BLaER1 (cell line): ENCODE results near the gene NMUR1.

ENCODE experiments used
- H3K27ac ChIP-seq: shearing (Covaris generic); formaldehyde crosslinking; 2 replicates; pipeline ENCODE4 v1.8.1; 2022
- H3K27me3 ChIP-seq: shearing (Covaris generic); formaldehyde crosslinking; 2 replicates; pipeline ENCODE4 v1.8.1; 2022
- H3K36me3 ChIP-seq: shearing (Covaris generic); formaldehyde crosslinking; 2 replicates; pipeline ENCODE4 v1.8.1; 2022
- H3K4me1 ChIP-seq: shearing (Covaris generic); formaldehyde crosslinking; 2 replicates; pipeline ENCODE4 v1.8.1; 2022
- H3K4me2 ChIP-seq: shearing (Covaris generic); formaldehyde crosslinking; 2 replicates; pipeline ENCODE4 v1.8.1; 2022
- H3K4me3 ChIP-seq: shearing (Covaris generic); formaldehyde crosslinking; 2 replicates; pipeline ENCODE4 v1.8.1; 2022
- H3K9ac ChIP-seq: shearing (Covaris generic); formaldehyde crosslinking; 2 replicates; pipeline ENCODE4 v1.8.1; 2022
- H3K9me3 ChIP-seq: shearing (Covaris generic); formaldehyde crosslinking; 2 replicates; pipeline ENCODE4 v1.8.1; 2022
- H4K20me1 ChIP-seq: shearing (Covaris generic); formaldehyde crosslinking; 2 replicates; pipeline ENCODE4 v1.8.1; 2022
- Cebpa-rat ChIP-seq: shearing (Covaris generic); IDR thresholded peaks from 2 replicates; pipeline ENCODE4 v1.8.1; 2022

Gene NMUR1

GRCh38 chr2:231494669-231495068, 35.6 kb downstream of the NMUR1 start:
- Histone ChIP-seq H4K20me1 (no peaks in the 10 kb centered on the region), H3K4me2 (no peak overlapping the region), H3K9ac (no peak overlapping the region), H3K27me3 (no peaks in the 10 kb centered on the region), H3K36me3 (no peaks in the 10 kb centered on the region), H3K4me3 (no peak overlapping the region), H3K27ac (no peak overlapping the region), H3K4me1 (no peaks in the 10 kb centered on the region), H3K9me3 (no peaks in the 10 kb centered on the region)
- no peak for TF ChIP-seq Cebpa-rat

DNA sequence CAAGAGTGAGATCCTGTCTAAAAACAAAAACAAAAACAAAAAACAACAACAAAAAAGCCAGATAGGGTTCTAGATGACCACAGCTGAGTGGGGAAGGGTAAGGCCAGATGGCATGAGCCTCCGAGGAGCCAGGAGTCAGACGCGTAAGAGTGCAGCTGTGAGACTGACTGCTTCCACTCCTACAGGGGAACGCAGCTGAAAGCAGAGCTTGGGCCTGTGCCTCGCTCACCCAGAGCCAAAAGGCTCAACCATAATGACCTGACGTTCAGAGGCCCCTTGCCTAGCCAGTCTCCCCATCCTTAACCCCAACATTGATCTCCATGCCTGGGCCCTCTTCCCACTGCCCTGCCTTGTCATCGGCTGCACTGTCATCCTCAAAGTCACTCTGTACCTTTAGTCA, 39.4 kb downstream of the NMUR1 start:
- H3K36me3 ChIP-seq, result no peaks in the 10 kb centered on the region
- no peaks in the 10 kb centered on the region for H4K20me1 ChIP-seq
- no peaks in the 10 kb centered on the region for H3K9me3 ChIP-seq
- no peak overlapping the region for H3K9ac ChIP-seq
- no peak overlapping the region for H3K4me2 ChIP-seq
- TF ChIP-seq Cebpa-rat, result no peak
- H3K27me3 ChIP-seq, result no peaks in the 10 kb centered on the region
- no peak overlapping the region for H3K4me3 ChIP-seq
- H3K27ac ChIP-seq, result no peak overlapping the region
- H3K4me1 ChIP-seq, result no peaks in the 10 kb centered on the region

DNA sequence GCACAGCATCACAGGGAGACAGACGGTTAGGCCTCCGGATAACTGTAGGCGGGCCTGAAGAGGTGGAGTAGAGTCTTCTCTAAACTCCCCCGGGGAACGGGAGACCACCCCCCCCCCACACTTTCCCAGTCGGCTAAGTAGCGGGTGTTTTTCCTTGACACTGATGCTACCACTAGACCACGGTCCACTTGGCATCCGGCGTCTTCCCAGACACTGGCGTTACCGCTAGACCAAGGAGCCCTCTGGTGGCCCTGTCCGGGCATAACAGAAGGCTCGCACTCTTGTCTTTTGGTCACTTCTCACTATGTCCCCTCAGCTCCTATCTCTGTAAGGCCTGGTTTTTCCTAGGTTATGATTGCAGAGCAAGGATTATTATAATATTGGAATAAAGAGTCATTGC, 40.3 kb downstream of the NMUR1 start:
- H3K4me1 ChIP-seq, result no peaks in the 10 kb centered on the region
- no peaks in the 10 kb centered on the region for H4K20me1 ChIP-seq
- H3K4me2 ChIP-seq, result no peak overlapping the region
- no peak overlapping the region for H3K9ac ChIP-seq
- TF ChIP-seq Cebpa-rat, result no peak
- H3K36me3 ChIP-seq, result no peaks in the 10 kb centered on the region
- no peak overlapping the region for H3K27ac ChIP-seq
- no peak overlapping the region for H3K4me3 ChIP-seq
- H3K27me3 ChIP-seq, result no peaks in the 10 kb centered on the region
- H3K9me3 ChIP-seq, result no peaks in the 10 kb centered on the region

- no peak overlapping the region for H3K9ac ChIP-seq
- H4K20me1 ChIP-seq, result no peaks in the 10 kb centered on the region
- no peak overlapping the region for H3K4me2 ChIP-seq
- TF ChIP-seq Cebpa-rat, result no peak
- H3K27ac ChIP-seq, result no peak overlapping the region
- H3K27me3 ChIP-seq, result peaks cover 6% of the 10 kb centered on the region; the same call in 1 of the 2 replicates
- peaks cover 6% of the 10 kb centered on the region for H3K4me1 ChIP-seq
- H3K36me3 ChIP-seq, result no peaks in the 10 kb centered on the region
- no peaks in the 10 kb centered on the region for H3K9me3 ChIP-seq
- H3K4me3 ChIP-seq, result no peak overlapping the region
Observed at GRCh38 chr2:231488331-231488730, 41.9 kb downstream of the NMUR1 start.

DNA sequence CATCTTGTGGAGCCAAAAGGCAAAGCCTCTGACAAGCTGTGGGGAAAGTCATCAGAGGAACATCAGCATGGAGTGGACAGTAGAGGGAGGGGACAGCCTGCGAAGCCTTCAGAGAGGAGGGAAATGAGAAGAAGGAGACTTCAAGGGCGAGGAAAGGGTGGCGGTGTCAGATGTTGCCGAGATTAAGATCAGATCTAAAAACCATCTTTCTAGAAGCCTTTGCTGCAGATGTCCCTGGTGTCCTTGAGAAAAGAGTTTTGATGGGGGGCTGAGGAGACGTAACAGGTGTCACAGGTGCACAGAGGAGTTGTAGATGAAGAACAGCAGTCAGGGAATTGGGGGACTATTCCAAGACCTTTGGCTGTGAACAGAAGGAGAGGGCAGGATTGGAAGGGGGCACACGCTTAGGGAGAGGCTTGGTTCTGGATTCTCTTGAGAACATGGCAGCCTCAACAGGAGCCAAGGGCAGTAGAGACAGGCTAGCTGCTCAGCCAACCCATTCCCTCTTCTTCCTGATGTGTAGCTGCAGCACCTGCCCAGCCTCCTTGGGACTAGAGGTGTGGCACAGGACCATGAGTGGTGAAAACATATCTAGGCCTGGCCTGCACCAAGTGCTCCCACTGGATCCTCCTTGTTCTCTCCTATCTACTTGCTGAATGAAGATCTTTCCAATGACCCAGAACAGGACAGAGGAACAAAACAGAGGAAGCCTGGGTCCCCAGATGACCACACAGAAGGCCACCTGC, 43.2 kb downstream of the NMUR1 start:
- no peaks in the 10 kb centered on the region for H3K9me3 ChIP-seq
- peaks cover 7% of the 10 kb centered on the region; the same call in 1 of the 2 replicates for H3K27me3 ChIP-seq
- H3K36me3 ChIP-seq, result no peaks in the 10 kb centered on the region
- no peak overlapping the region for H3K27ac ChIP-seq
- peaks cover 16% of the 10 kb centered on the region for H3K4me1 ChIP-seq
- H4K20me1 ChIP-seq, result no peaks in the 10 kb centered on the region
- no peak for TF ChIP-seq Cebpa-rat
- H3K9ac ChIP-seq, result no peak overlapping the region
- H3K4me3 ChIP-seq, result no peak overlapping the region
- no peak overlapping the region for H3K4me2 ChIP-seq

DNA sequence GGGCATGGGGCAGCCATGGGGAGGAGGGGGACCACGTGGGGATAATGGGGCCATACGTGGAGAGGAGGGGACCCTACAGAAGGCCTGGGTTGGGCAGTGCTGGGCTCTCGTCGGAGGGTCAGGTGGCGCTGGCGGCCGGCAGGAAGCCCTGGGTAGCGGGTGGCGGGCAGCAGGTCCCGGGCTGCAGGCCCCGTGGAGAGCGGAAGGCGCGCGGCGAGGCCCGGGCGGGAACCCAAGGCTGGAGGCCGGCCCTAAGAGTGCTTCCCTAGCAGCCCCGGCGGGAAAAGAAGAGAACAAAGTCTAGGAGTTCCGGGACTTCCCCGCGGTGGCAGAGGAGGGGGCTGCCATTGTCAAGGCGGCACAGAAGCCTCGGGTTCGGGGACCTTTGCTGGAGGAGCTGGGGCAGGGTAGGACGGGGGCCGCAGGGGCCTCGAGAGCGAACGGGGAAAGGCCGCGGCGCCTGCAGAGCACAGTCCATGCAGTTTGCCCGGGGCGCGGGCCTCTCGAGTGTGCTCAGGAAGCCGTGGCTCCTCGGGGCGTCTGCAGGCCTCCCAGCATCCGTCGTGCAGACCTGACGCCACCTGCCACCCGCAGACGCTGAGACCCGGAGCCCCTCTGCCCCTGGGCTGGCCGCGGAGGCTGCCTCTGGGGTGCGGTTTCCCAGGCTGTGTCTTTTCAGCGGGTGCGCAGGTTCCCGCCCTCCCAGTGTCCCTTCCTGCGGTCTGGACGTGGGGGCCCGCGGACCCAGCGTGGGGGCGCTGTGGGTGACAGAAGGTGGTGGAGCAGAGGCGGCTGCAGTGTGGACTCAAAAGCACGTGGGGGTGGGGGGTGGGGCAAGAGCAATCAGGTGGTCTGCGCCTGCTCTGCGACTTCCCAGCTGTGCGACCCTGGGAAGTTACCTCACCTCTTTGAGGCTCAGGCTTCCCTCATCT, 46.6 kb downstream of the NMUR1 start:
- Histone ChIP-seq H3K27me3 (peaks cover 7% of the 10 kb centered on the region; the same call in 1 of the 2 replicates), H3K4me2 (peak overlapping the region; percentile 83), H3K4me3 (peak overlapping the region; percentile 56), H3K27ac (peak overlapping the region; percentile 84), H3K36me3 (no peaks in the 10 kb centered on the region), H4K20me1 (no peaks in the 10 kb centered on the region), H3K9ac (peak overlapping the region; percentile 73), H3K9me3 (no peaks in the 10 kb centered on the region), H3K4me1 (peaks cover 29% of the 10 kb centered on the region)
- no peak for TF ChIP-seq Cebpa-rat

GRCh38 chr2:231482806-231483391, 47.3 kb downstream of the NMUR1 start:
- Histone ChIP-seq H4K20me1 (no peaks in the 10 kb centered on the region), H3K36me3 (no peaks in the 10 kb centered on the region), H3K9ac (peak overlapping the region; percentile 73), H3K27me3 (peaks cover 7% of the 10 kb centered on the region; the same call in 1 of the 2 replicates), H3K27ac (peak overlapping the region; percentile 84), H3K4me3 (peak overlapping the region; percentile 56), H3K4me2 (peak overlapping the region; percentile 83), H3K4me1 (peaks cover 29% of the 10 kb centered on the region), H3K9me3 (no peaks in the 10 kb centered on the region)
- TF ChIP-seq Cebpa-rat, result no peak

- Histone ChIP-seq H3K36me3 (no peaks in the 10 kb centered on the region), H3K27me3 (peaks cover 7% of the 10 kb centered on the region; the same call in 1 of the 2 replicates), H3K9me3 (no peaks in the 10 kb centered on the region), H3K27ac (no peak overlapping the region), H4K20me1 (no peaks in the 10 kb centered on the region), H3K4me3 (no peak overlapping the region), H3K9ac (no peak overlapping the region), H3K4me1 (peaks cover 33% of the 10 kb centered on the region), H3K4me2 (no peak overlapping the region)
- TF ChIP-seq Cebpa-rat, result no peak
Observed at GRCh38 chr2:231480781-231481180, 49.5 kb downstream of the NMUR1 start.

GRCh38 chr2:231479455-231479854, 50.8 kb downstream of the NMUR1 start:
- H4K20me1 ChIP-seq, result no peaks in the 10 kb centered on the region
- no peaks in the 10 kb centered on the region for H3K9me3 ChIP-seq
- H3K27me3 ChIP-seq, result peaks cover 7% of the 10 kb centered on the region; the same call in 1 of the 2 replicates
- no peaks in the 10 kb centered on the region for H3K36me3 ChIP-seq
- H3K9ac ChIP-seq, result no peak overlapping the region
- no peak for TF ChIP-seq Cebpa-rat
- H3K4me2 ChIP-seq, result no peak overlapping the region
- no peak overlapping the region for H3K27ac ChIP-seq
- no peak overlapping the region for H3K4me3 ChIP-seq
- H3K4me1 ChIP-seq, result peaks cover 37% of the 10 kb centered on the region
